HG03066 (cell line): Measurements from ENCODE around the gene TCF4.

Source experiments
- ATAC-seq: cut with Tn5 transposase; IDR thresholded peaks from one replicate; pipeline ENCODE4 v1.9.1; 2021; ENCODE audit warnings: low read depth; ENCODE audit not compliant: unreplicated experiment

TCF4 gene

DNA sequence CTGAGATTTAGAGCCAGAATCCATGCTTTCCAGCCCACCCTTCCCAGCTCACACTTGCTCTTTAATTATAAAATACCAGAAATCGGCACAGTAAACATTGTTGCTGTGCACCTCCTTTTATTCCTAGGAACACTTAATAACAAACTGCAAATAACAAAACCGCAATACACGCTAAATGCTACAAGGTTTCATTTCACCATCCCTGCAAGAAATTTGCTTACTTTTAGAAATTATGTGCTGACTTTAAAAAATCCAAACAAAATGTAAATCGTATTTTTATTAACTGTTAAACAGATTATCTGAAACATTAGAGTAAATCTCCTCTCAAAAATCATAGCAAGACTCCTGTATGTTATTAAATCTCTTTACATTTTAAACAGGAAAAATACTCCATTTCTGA is 79.3 kb downstream of the TCF4 start:
- no peak for ATAC-seq

DNA sequence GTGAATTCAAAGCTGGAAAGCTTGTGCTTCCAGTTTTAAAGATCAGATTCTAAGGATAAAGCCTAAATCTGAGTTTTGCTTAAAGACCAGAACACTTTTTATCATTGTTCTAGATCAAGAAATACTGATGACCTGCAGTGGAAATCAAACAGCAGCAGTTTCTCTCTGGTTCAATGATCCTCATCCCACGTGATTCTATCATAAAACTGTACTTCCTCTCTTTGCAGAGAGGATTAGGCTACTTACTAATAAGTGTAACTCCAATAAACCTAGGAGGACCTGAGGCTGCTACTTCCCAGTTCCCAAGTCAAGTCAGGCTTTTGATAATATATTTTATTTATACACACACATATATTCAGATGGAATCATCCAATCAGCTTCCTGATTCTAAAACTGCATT is 81.9 kb downstream of the TCF4 start:
- ATAC-seq, result no peak

DNA sequence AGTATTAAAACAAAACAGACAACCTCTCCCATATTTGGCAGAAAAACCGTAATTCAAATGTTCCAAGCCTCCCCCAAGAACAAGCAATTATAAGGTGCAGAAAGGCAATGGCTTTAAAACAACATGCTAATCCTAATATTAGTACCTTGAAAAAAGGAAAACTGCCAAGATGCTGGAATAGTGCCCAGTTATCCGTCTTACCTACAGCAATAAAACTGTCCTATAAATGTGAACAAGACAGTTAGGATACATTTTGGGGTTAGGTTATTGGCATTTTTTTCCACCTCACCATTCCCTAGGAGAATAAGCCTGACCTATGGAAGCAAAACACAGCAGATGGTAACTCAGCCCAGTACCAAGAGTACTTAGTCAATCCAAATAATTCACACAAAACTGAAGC is 83.2 kb downstream of the TCF4 start:
- no peak for ATAC-seq

DNA sequence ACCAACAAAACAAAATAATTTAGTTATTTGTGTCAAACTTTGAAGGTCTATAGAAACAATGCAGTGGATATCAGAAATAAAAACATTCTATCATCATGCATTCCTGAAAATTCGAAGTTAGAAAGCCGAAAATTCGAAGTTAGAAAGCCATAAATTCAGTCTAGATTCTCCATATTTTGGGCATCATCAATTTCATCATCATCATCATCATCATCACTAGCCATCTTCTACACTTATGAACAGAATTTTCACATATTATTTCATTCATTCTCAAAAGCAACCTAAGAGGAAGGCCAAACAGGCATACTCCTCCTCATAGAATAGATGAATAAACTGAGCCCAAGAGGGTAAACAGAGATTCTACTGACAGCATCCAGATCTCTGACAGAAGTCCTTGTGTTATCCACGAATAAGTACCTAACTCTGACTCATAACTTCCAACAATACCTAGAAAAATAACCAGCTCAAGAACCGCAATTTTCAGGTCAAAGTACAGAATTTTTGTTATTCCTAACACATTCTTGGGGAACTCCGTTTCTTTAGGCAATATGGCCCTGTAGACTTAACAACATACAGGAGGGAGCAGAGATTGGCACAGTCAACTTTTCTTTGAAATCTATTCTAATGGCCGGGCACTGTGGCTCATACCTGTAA is 84.7 kb downstream of the TCF4 start:
- ATAC-seq, result no peak

DNA sequence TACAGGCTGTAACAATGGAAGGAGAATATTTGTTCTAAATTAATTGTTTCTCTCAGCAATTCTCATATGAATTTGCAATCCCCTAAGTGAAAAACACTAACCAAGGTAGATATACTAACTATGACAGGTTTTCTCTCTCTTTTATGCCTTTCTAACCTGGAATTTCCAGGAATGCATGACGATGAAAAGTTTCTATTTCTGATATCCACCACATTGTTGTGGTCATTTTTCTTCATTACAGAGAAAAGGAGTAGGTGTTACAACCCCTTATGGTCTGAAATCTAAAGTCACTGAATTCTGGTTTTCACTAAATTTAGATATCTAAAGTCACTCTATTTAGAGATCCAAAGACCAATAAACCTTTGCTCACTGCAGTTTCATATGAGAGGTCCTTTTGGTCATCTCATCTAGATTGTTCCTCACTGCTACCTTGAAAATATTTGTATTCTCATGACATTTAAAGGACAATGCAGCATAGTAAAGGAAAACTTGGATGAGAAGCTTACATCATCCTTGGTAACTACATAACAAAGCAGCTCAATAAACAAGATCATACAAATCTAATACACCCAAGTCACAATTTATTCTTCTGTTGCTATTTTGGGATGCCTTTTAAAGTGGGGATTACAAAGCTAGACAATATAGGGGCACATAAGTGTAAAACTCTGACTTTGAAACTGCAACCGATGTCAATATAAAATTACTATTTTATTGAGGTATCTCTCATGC is 85.8 kb downstream of the TCF4 start:
- no peak for ATAC-seq

DNA sequence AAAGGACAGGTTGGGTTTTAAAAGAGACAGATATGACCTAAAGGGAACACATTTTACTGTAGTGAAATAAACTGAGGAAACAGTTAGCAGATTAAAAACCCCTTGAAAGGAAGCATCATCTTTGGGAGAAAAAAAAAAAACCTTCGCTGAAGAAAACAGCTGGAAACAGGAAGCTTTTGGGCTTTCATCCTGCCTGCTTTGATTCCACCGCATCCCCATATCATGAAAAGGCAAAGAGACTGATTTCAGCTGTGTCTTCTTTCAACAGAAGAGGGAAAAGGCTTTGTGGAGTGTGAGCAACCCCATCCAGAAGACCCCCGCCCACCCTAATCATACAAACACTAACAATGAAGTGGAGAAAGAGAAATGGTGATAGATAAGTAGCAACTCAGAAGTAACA is 86.4 kb downstream of the TCF4 start:
- ATAC-seq, result no peak

DNA sequence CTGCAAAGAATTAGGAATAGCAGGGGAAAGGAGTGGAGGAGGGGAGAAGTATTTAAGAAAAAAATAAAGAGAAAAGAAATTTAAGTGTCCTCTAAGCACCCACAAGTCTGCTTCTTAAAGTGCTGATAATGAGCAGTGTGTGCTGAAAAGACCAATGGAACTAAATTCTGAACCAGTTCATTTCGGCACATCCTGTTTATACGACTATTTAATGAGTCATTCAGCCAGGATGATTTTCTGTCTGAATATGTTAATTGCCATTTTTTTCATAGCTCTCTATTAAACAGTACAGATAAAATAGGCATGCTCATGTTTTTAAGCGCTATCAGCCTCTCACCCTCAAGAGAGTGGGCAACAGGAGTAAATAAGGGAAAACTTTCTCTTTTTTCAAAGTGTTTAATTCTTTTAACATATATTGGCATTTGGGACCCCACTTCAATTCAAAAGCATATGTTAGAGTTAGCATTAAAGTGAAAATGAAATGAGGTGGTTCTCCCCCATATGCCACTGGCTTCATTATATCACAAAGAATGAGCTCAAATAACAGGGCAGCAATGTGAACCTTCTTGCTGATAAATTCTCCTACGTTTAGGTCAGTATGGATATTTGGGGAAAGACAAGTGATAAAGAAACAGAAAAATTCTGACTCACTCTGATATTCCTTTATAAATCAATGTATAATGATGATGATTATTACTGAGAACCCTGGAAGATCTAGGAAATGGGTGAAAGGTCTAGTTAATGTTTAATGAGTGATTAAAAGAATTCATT is 87.5 kb downstream of the TCF4 start:
- no peak for ATAC-seq

DNA sequence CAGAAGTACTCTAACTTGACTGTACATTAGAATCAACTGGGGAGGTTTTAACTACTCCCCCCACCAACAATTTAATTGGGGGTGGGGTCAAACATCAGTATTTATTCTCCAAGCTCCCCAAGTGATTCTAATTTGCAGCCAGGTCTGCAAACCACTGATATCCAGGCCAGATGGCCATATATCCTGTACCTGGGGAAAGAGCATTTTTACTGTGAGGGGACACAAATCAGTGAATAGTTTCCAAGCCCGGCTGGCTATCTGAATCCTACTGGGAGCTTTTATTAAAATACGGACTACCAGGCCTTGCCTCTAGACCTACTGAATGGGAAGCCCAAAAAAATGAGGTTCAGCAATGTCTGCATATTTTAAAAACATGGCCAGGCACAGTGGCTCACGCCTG is 88.5 kb downstream of the TCF4 start:
- ATAC-seq, result no peak

DNA sequence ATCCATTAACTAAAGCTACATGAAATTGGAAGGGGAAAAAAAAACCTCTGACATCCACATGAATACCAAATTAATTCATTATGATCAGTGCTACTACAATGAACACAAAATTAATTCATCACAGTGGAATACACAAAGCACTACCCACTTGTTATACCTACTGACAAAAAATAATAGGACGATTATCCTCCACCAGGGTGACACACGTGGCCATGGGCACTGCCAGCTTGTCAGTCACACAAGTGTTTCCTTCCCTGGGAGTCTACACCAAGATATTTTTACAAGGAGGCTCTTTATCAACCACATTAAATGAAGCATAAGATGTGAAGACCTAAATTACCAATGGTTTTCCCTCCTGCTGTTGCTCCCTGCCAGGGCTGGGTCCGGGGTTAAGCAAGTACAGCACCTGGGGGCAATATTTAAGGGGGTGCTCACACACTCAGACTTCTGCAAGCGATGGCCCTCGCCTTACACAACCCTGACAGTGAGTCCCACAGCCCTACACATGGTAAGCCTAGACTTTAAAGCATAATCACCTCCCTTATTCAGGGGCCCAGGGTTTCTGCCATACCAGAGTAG is 90.1 kb downstream of the TCF4 start:
- ATAC-seq, result no peak

DNA sequence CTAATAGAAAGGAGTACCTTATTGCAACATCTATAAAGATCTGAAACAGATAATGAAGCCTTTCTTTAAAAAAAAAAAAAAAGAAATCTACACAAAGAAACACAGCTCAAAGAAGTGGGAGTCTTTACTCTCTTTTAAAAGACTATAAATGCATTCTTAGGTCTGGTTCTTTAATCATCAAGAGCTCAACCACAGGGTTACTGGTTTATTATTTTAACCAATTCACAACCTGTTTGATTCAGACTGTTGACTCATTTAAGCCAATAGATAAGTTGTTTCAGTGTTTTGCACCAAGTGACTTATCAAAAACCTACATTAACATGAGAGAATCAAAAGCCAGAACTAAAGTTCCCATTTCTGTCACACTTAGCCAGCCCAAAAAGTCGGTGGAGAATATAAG is 93.1 kb downstream of the TCF4 start:
- no peak for ATAC-seq

DNA sequence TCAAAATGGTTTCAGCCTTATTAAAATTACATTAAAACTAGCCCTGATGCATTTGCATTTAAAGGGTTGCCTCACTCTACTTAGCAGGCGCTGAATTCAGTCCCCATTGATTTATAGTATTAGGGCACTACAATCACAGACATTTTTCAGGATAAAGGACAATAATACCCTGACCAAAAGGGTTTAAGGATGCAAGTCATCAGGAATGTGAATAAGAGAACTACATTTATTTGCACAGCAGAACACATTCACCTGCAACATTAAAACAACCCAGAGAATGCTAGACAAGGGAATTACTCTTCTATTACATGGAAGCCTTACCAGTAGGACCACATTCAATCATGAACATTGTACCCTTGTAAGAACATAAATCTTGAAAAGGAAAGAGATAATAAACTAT is 93.6 kb downstream of the TCF4 start:
- ATAC-seq, result no peak

DNA sequence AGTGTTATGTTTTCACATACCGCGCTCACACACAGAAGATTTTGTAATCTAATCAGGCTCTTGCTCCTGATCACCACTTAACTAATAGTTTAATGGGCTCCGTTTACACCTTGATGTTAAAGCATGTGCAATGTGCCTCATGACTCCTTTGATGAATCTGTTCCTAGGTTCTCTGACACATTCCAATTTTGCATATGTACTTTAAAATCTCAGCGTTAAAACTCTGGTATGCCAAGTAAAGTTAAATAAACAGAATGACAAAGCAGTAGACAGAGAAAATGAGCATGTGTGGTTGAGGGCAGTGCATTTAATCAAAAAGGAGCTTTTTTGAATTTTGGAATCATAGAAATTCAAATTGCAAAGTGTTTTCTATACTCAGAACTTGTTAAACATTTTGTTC is 96.4 kb downstream of the TCF4 start:
- ATAC-seq, result no peak

DNA sequence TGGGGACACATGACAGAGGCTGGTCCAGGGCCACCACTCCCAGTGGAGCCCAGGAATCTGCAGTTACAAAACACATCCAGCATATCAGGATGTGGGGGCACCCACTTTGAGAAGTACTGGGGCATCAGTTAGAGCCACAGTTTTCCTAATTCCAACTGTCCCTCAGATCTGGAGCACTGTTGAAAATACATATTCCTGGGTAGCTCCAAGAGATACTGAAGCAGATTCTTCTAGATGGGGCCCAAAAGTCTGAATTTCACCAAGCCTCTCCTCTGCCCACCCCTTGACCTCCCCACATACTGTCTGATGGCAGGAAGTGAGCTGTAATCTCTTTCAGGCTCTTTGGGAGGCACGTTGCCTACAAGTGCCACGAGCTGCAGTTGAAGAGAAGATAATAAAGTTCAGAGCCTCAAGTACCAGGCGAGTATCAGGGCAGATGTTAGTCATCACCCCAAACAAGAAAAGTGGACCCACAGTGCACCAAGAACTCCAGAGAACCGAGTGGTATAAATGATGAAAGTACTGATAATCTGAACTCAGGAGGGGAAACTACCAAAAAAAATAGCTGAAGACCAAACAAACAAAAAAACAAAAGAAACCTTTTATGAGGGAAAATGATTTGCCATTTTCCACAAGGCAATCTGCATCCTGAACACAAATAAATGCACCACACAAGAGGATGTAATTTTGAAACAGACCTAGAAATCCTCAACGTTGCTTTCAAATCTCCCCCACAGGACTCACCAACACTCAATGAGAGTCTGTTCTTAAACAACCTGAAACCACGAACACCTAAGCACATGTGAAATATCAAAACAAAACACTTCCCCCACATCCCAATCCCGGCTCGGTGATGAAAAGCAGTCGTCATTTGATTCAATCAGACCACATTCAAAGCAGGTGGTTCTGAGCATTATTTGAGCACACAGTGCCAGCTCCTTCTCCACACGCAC is 98.7 kb downstream of the TCF4 start:
- no peak for ATAC-seq

DNA sequence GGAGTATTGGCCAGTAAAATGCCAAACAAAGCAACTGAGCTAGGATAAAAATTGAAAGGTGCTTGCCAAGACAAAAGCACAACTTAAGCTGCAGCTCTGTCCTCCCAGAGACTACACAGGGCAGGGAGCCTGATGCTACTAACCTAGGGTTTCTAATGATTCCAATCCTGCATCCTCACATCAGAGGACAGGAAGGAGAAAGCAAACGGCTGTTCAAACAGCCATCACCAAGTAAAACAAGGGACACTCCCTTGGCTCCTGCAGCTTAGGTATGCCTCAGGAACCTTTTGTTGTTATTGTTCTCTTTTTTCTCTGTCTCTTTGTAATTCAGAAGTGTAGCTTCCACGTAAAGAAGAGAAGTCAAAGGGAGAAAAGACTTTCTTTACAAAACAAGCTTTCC is 99.5 kb downstream of the TCF4 start:
- no peak for ATAC-seq

DNA sequence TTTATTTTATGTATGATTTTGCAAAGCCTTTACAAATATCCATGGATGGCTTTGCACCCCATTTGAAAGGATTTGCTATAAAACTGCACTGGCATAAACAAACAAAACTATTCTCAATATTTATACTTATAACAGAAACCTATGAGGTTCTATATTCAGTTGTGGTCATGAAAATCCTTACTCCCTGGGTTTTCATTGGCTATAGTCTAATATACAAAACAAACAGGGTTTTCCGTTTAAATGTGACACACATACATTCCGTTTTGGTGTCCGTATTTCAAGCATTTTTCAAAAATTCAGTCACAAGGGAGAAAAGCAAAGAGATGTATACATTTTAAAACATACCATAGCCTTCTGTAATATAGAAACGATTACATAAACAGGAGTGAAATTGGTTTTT is 100.0 kb downstream of the TCF4 start:
- no peak for ATAC-seq

DNA sequence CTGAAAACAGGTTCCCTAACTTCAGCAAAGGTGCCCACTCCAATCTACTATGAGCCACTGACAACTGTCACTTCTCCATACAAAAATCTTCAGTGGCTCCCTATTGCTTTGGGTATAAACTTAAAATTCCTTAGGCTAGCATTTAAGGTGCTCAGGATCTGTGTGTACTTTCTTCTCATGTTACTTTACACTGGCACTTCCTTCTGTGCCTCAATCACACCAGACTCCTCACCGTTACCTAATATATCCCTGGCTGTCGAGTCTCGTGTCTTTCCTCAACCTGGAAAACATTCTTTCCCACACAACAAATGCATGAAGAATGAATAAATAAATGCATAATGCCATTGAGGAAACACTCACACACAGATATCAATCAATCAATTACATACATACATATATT is 101.1 kb downstream of the TCF4 start:
- ATAC-seq, result no peak

DNA sequence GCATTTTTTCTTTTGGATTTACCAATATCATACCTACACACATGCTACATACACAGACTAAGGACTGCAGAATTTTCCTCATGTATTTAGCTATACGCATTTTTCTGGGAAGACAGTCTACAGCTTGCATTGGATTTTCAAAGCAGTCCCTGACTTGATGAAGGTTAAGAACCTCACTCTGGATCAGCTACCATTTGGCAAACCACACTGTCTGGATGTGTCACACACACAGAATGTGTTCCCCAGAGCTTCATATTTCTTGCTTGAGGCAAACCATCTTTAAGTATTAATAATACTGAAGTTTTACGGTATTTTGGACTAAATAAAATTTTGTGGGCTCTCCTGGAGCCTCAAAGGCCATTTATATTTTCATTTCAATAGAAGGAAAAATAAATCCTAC is 102.3 kb downstream of the TCF4 start:
- no peak for ATAC-seq

DNA sequence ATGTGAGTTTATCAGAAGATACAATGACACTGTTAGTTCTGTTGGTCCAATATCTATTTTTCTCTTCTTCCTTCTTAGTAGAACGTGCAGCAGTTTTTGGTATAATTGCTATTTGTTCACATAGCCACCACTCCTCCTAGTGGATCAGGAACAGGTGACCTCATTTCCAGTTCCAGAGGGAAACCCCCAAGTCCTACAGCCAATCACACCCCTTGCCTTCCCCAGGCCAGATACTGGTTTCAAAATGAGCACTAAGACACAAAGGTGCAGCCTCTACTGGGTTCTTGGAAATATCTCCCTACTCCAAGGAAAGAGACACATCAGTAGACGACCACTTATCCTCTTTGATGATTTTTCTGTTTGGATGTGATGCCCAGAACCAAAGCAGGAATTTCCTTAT is 103.2 kb downstream of the TCF4 start:
- ATAC-seq, result no peak

DNA sequence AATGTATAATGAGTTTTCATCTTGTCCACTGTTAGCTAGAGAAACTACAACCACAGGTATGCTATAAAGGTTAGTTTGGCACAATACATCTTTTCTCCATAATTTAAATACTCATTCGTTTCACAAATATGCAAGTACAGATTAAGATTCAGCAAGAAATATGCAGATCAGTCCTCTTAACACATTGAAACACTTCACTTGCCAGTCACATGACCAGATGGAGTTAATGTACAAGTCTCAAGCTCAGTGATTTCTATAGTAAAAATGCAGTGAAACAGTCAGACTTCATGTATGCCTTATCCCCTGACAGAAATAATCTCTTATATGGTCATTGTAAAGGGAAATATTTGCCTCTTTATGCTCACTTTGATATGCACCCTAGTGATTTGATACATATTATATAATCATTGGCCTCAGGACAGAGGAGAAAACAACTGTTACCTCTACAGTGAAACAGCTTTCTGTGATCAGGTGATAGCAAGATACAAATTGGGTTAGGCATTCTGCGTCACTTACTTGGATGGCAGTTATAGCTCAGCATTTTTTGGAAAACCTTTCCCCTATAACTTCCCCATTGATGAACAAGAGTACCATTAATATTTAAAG is 104.6 kb downstream of the TCF4 start:
- no peak for ATAC-seq
